Posterior cingulate gyrus (tissue), 11 donors: ENCODE results near the gene OAT.

Experiments used
- DNase-seq, 10 donors: peaks; one replicate each; pipeline versions ENCODE4 v3.0.0 to v3.0.0-alpha.2; 2020 to 2021; ENCODE audit warnings: mixed read lengths in 3 of 10
- intact Hi-C: fragments of 100-400 bp; cut with DNase I; formaldehyde crosslinking; loops from one replicate; pipeline ENCODE4 v1.15.1; 2023

Gene OAT

GRCh38 chr10:124418726-124419501 lies at the start of gene OAT:
Gene OAT (minus strand): TSS chr10:124418923. CDS start chr10:124412171, 6,752 bp downstream.
- intact Hi-C loops = loop anchor here (5.0 kb wide), 1 partner anchor 43 kb away; the partner anchor contains the start of gene LHPP

GRCh38 chr10:124467165-124467564 lies 48.4 kb upstream of the OAT start:
- intact Hi-C loops = no loop called here
- peak in 1 of 10 donors; percentile 13 for DNase-seq

More at GRCh38 chr10:124418726-124419501, at the start of gene OAT:
- DNase-seq = peak; percentile 93 to 100 (median 98)

- DNase-seq = no peak
- intact Hi-C loops = no loop called here
Measured at GRCh38 chr10:124465777-124466488, 47.2 kb upstream of the OAT start.

GRCh38 chr10:124465003-124465776 lies 46.5 kb upstream of the OAT start:
- intact Hi-C loops = no loop called here
- DNase-seq = peak in 1 of 10 donors; percentile 57

- DNase-seq = no peak
- intact Hi-C loops = loop anchor here (5.0 kb wide), 1 partner anchor 47 kb away; the partner anchor contains the start of gene OAT
Measured at GRCh38 chr10:124464028-124464965, 45.6 kb upstream of the OAT start.

- intact Hi-C loops = loop anchor here (5.0 kb wide), 1 partner anchor 45 kb away; the partner anchor contains the start of gene OAT
Measured at GRCh38 chr10:124462348-124462695, 43.6 kb upstream of the OAT start.

GRCh38 chr10:124461642-124462347 lies 43.1 kb upstream of the OAT start, which contains the start of gene LHPP:
Gene LHPP (plus strand): TSS chr10:124461823. CDS start chr10:124461863, 40 bp downstream.
- intact Hi-C loops = loop anchor here (5.0 kb wide), 1 partner anchor 44 kb away; the partner anchor contains the start of gene OAT
- peak; percentile 77 to 98 (median 87) for DNase-seq

More at GRCh38 chr10:124462348-124462695, 43.6 kb upstream of the OAT start:
- no peak for DNase-seq

GRCh38 chr10:124460144-124460543 lies 41.4 kb upstream of the OAT start:
- no peak for DNase-seq
- intact Hi-C loops = loop anchor here (5.0 kb wide), 1 partner anchor 43 kb away; the partner anchor contains the start of gene OAT

GRCh38 chr10:124459395-124459794 lies 40.7 kb upstream of the OAT start:
- no peak for DNase-seq
- intact Hi-C loops = no loop called here

- intact Hi-C loops = no loop called here
- no peak for DNase-seq
Measured at GRCh38 chr10:124458889-124459288, 40.2 kb upstream of the OAT start.

GRCh38 chr10:124458473-124458872 lies 39.8 kb upstream of the OAT start:
- intact Hi-C loops = no loop called here

GRCh38 chr10:124455441-124455840 lies 36.7 kb upstream of the OAT start:
- DNase-seq = peak in 1 of 10 donors; percentile 8
- intact Hi-C loops = no loop called here

More at GRCh38 chr10:124458473-124458872, 39.8 kb upstream of the OAT start:
- no peak for DNase-seq

GRCh38 chr10:124453960-124454610 lies 35.4 kb upstream of the OAT start:
- intact Hi-C loops = no loop called here
- no peak for DNase-seq

GRCh38 chr10:124451276-124451675 lies 32.6 kb upstream of the OAT start:
- DNase-seq = no peak
- intact Hi-C loops = no loop called here

- no peak for DNase-seq
- intact Hi-C loops = no loop called here
Measured at GRCh38 chr10:124450783-124451057, 32.0 kb upstream of the OAT start.

GRCh38 chr10:124450012-124450782 lies 31.5 kb upstream of the OAT start, which contains the start of gene NKX1-2:
Gene NKX1-2 (minus strand): TSS chr10:124450035. CDS start chr10:124449943, 92 bp downstream.
- DNase-seq = peak in 5 of 10 donors; percentile 28 to 86 (median 38)
- intact Hi-C loops = no loop called here
